ENCODE measurements around the gene PDF. TPM values are rescaled to one million over a fixed set of nuclear protein-coding genes. Genes with fewer than 3 reads are reported as not detected.

The PDF gene
- polyA plus RNA-seq, result 10 to 100 TPM in 2 of 4 donors, 1 to 10 TPM in 2; 3.8 to 18.1 (median 8.6) TPM
- long read RNA-seq, donor 1, result 0 reads
- long read RNA-seq, donor 2, partial matches to known transcripts, result 0 of 3 reads
- long read RNA-seq, donor 2, other reads (novel, unspliced or antisense), result 0 of 3 reads
- long read RNA-seq, donor 3, partial matches to known transcripts, result 0 of 3 reads
- long read RNA-seq, donor 3, other reads (novel, unspliced or antisense), result 0 of 3 reads
- long read RNA-seq, donor 4, result 0 reads
- long read RNA-seq, donor 5, partial matches to known transcripts, result 0 of 4 reads
- long read RNA-seq, donor 5, other reads (novel, unspliced or antisense), result 0 of 4 reads
- long read RNA-seq, donor 6, partial matches to known transcripts, result 0 of 3 reads
- long read RNA-seq, donor 6, other reads (novel, unspliced or antisense), result 0 of 3 reads
- long read RNA-seq, donor 7, partial matches to known transcripts, result 0 of 3 reads
- long read RNA-seq, donor 7, other reads (novel, unspliced or antisense), result 0 of 3 reads
- long read RNA-seq, donor 8, partial matches to known transcripts, result 0 of 1 reads
- long read RNA-seq, donor 8, other reads (novel, unspliced or antisense), result 0 of 1 reads
- long read RNA-seq, donor 9, partial matches to known transcripts, result 0 of 1 reads
- long read RNA-seq, donor 9, other reads (novel, unspliced or antisense), result 0 of 1 reads
- long read RNA-seq, donor 10, transcript PDF-201 (2 exons, 1,158 nt), result major isoform, 6 of 6 reads
- long read RNA-seq, donor 10, partial matches to known transcripts, result 0 of 6 reads
- long read RNA-seq, donor 10, other reads (novel, unspliced or antisense), result 0 of 6 reads

DNA sequence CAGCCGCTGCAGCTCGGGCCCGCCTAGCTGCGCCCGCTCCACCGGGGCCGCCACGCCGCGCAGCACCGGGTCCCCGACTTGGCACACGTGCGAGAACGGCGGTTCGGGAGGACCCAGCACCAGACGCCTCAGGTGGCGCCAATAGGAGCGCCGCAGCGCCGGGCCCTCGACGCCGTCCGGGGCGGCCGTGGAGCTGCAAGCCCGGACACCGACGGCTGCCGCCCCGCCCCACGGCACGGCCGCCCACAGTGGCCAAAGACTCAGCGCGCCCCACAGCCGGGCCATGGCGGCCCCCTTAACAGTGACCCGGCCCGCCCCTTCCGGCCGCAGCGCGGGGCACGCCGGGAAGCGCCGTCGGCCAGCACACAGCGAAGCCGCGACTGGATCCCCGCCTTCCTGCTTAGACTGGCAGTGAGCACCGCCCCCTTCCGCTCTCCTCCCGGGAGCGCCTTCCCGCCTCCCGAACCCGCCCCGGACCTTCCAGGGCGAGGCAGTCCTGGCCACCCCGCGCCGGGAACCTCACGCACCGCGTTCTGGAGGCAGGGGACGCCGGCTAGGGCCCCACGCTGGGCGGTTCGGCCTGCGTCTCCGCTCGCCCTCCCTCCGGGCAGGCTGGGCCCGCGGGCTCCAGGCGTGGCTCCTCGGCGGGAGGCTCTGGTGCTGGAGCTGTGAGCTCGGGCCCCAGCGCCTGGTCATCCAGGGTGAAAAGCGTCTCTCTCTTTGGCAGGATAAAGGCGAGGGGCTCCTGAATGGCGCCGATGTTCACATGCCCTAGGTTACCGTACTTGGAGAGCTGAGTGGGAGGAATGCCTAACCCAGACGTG is at the start of gene PDF:
Gene PDF, minus strand, starts transcription at position 303 of the 824 bp plus-strand sequence. Its CDS starts 18 bp downstream, at position 285.
- peak within 1 kb of the TSS; percentile 60 to 90 (median 74) for H3K4me3 ChIP-seq (ENCODE audit: low read depth in 1 of 3, low read length in 3 of 3)
- FAIRE-seq (no peak), DNase-seq (peak; percentile 95 to 97)
- H3K4me1 ChIP-seq (ENCODE audit: control insufficient read depth in 3 of 3, insufficient read depth in 2 of 3, low read depth in 1 of 3, low read length in 2 of 3), result peaks cover 9 to 42% (median 10%) of the 10 kb centered on the region in 3 donors
- no peaks in the 10 kb centered on the region for H3K27me3 ChIP-seq (ENCODE audit: control insufficient read depth in 3 of 3, insufficient read depth in 3 of 3, low read length in 3 of 3)
- H3K27ac ChIP-seq (ENCODE audit: low read depth in 1 of 3, low read length in 2 of 3), result peak within 1 kb of the TSS; percentile 92 to 95 (median 94)
- WGBS, 3 donors, result 0 to 1% (median 1%) methylated on average over 48 to 93 of the region's 93 CpGs
- H3K36me3 ChIP-seq (ENCODE audit: control insufficient read depth in 3 of 3, insufficient read depth in 2 of 3, low read depth in 1 of 3, low read length in 3 of 3), result peaks cover 11 to 74% (median 21%) of the 10 kb centered on the region in 3 donors
- no peaks in the 10 kb centered on the region for H3K9me3 ChIP-seq (ENCODE audit: control insufficient read depth in 2 of 2, insufficient read depth in 1 of 2, low read depth in 1 of 2, low read length in 1 of 2)

- Histone ChIP-seq H3K27me3 (ENCODE audit: control insufficient read depth in 3 of 3, insufficient read depth in 3 of 3, low read length in 3 of 3) (no peaks in the 10 kb centered on the region), H3K9me3 (ENCODE audit: control insufficient read depth in 2 of 2, insufficient read depth in 1 of 2, low read depth in 1 of 2, low read length in 1 of 2) (no peaks in the 10 kb centered on the region), H3K4me3 (ENCODE audit: low read depth in 1 of 3, low read length in 3 of 3) (no peak overlapping the region), H3K4me1 (ENCODE audit: control insufficient read depth in 3 of 3, insufficient read depth in 2 of 3, low read depth in 1 of 3, low read length in 2 of 3) (peaks cover 0 to 5% (median 0%) of the 10 kb centered on the region in 3 donors), H3K36me3 (ENCODE audit: control insufficient read depth in 3 of 3, insufficient read depth in 2 of 3, low read depth in 1 of 3, low read length in 3 of 3) (peaks cover 11 to 35% (median 14%) of the 10 kb centered on the region in 3 donors), H3K27ac (ENCODE audit: low read depth in 1 of 3, low read length in 2 of 3) (no peak overlapping the region)
- WGBS, 3 donors, result 69 to 84% (median 76%) methylated on average over 1 of the region's 1 CpG
- FAIRE-seq (no peak), DNase-seq (no peak)
These were observed 48.4 kb upstream of the PDF start for GRCh38 chr16:69378760-69379159.

GRCh38 chr16:69378036-69378435 is 47.6 kb upstream of the PDF start:
- H3K4me1 ChIP-seq (ENCODE audit: control insufficient read depth in 3 of 3, insufficient read depth in 2 of 3, low read depth in 1 of 3, low read length in 2 of 3), result peaks cover 0 to 12% (median 0%) of the 10 kb centered on the region in 3 donors
- DNase-seq (no peak), FAIRE-seq (no peak)
- H3K27ac ChIP-seq (ENCODE audit: low read depth in 1 of 3, low read length in 2 of 3), result no peak overlapping the region
- H3K36me3 ChIP-seq (ENCODE audit: control insufficient read depth in 3 of 3, insufficient read depth in 2 of 3, low read depth in 1 of 3, low read length in 3 of 3), result peaks cover 8 to 37% (median 13%) of the 10 kb centered on the region in 3 donors
- H3K27me3 ChIP-seq (ENCODE audit: control insufficient read depth in 3 of 3, insufficient read depth in 3 of 3, low read length in 3 of 3), result no peaks in the 10 kb centered on the region
- no peaks in the 10 kb centered on the region for H3K9me3 ChIP-seq (ENCODE audit: control insufficient read depth in 2 of 2, insufficient read depth in 1 of 2, low read depth in 1 of 2, low read length in 1 of 2)
- no peak overlapping the region for H3K4me3 ChIP-seq (ENCODE audit: low read depth in 1 of 3, low read length in 3 of 3)
- WGBS, 3 donors, result 67 to 93% (median 89%) methylated on average over 1 of the region's 1 CpG

- Histone ChIP-seq H3K9me3 (ENCODE audit: control insufficient read depth in 2 of 2, insufficient read depth in 1 of 2, low read depth in 1 of 2, low read length in 1 of 2) (no peaks in the 10 kb centered on the region), H3K4me3 (ENCODE audit: low read depth in 1 of 3, low read length in 3 of 3) (no peak overlapping the region), H3K36me3 (ENCODE audit: control insufficient read depth in 3 of 3, insufficient read depth in 2 of 3, low read depth in 1 of 3, low read length in 3 of 3) (peaks cover 6 to 32% (median 11%) of the 10 kb centered on the region in 3 donors), H3K4me1 (ENCODE audit: control insufficient read depth in 3 of 3, insufficient read depth in 2 of 3, low read depth in 1 of 3, low read length in 2 of 3) (peaks cover 0 to 17% (median 0%) of the 10 kb centered on the region in 3 donors), H3K27ac (ENCODE audit: low read depth in 1 of 3, low read length in 2 of 3) (no peak overlapping the region), H3K27me3 (ENCODE audit: control insufficient read depth in 3 of 3, insufficient read depth in 3 of 3, low read length in 3 of 3) (no peaks in the 10 kb centered on the region)
- no peak for FAIRE-seq
- DNase-seq, result no peak
- 96 to 97% (median 96%) methylated on average over 8 to 10 of the region's 10 CpGs for WGBS, 3 donors
These were observed 46.1 kb upstream of the PDF start for GRCh38 chr16:69376393-69377059.

DNA sequence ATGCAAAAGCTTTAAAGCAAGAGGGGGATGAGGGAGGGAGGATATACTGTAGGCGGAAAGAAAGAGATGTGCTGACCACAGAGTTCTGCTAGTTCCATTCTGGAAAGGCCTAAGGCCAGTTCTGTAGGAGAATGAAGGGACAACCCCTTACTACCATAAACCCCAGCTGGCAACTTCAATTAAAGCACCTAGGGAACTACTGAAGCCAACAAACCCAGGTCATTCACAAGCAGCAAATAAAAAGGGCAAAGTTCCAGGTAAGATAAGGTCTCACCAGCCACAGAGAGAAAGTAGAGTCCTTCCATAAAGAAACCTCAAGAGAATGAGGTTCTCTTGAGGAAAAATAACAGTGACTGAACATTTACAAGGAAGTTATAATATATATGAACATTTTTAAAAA is 42.6 kb upstream of the PDF start:
- H3K36me3 ChIP-seq (ENCODE audit: control insufficient read depth in 3 of 3, insufficient read depth in 2 of 3, low read depth in 1 of 3, low read length in 3 of 3), result peaks cover 3 to 37% (median 20%) of the 10 kb centered on the region in 3 donors
- DNase-seq (peak; percentile 87 to 95), FAIRE-seq (no peak)
- no peaks in the 10 kb centered on the region for H3K27me3 ChIP-seq (ENCODE audit: control insufficient read depth in 3 of 3, insufficient read depth in 3 of 3, low read length in 3 of 3)
- H3K4me1 ChIP-seq (ENCODE audit: control insufficient read depth in 3 of 3, insufficient read depth in 2 of 3, low read depth in 1 of 3, low read length in 2 of 3), result peaks cover 0 to 17% (median 0%) of the 10 kb centered on the region in 3 donors
- H3K27ac ChIP-seq (ENCODE audit: low read depth in 1 of 3, low read length in 2 of 3), result peak overlapping the region in 1 of 3 donors; percentile 64
- H3K4me3 ChIP-seq (ENCODE audit: low read depth in 1 of 3, low read length in 3 of 3), result no peak overlapping the region
- H3K9me3 ChIP-seq (ENCODE audit: control insufficient read depth in 2 of 2, insufficient read depth in 1 of 2, low read depth in 1 of 2, low read length in 1 of 2), result no peaks in the 10 kb centered on the region
- 42 to 75% (median 42%) methylated on average over 1 of the region's 1 CpG for WGBS, 3 donors

DNA sequence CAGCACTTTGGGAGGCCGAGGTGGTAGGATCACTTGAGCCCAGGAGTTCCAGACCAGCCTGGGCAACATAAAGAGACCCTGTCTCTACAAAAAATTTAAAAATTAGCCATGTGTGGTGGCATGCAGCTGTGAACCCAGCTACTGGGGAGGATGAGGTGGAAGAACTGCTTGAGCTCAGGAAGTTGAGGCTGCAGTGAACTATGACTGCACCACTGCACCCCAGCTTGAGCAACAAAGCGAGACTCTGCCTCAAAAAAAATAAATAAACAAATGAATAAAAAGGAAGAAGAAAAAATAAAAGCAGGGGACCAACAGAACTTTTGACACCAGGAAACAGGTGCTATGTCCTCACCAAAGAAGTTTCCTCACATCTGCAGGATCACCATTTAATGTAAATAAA is 41.2 kb upstream of the PDF start:
- Histone ChIP-seq H3K27me3 (ENCODE audit: control insufficient read depth in 3 of 3, insufficient read depth in 3 of 3, low read length in 3 of 3) (no peaks in the 10 kb centered on the region), H3K36me3 (ENCODE audit: control insufficient read depth in 3 of 3, insufficient read depth in 2 of 3, low read depth in 1 of 3, low read length in 3 of 3) (peaks cover 5 to 45% (median 25%) of the 10 kb centered on the region in 3 donors), H3K27ac (ENCODE audit: low read depth in 1 of 3, low read length in 2 of 3) (no peak overlapping the region), H3K4me3 (ENCODE audit: low read depth in 1 of 3, low read length in 3 of 3) (no peak overlapping the region), H3K4me1 (ENCODE audit: control insufficient read depth in 3 of 3, insufficient read depth in 2 of 3, low read depth in 1 of 3, low read length in 2 of 3) (peaks cover 0 to 17% (median 0%) of the 10 kb centered on the region in 3 donors), H3K9me3 (ENCODE audit: control insufficient read depth in 2 of 2, insufficient read depth in 1 of 2, low read depth in 1 of 2, low read length in 1 of 2) (no peaks in the 10 kb centered on the region)
- FAIRE-seq (no peak), DNase-seq (no peak)
- 89 to 97% (median 91%) methylated on average over 2 of the region's 2 CpGs for WGBS, 3 donors

- Histone ChIP-seq H3K4me1 (ENCODE audit: control insufficient read depth in 3 of 3, insufficient read depth in 2 of 3, low read depth in 1 of 3, low read length in 2 of 3) (peaks cover 0 to 13% (median 0%) of the 10 kb centered on the region in 3 donors), H3K36me3 (ENCODE audit: control insufficient read depth in 3 of 3, insufficient read depth in 2 of 3, low read depth in 1 of 3, low read length in 3 of 3) (peaks cover 9 to 63% (median 30%) of the 10 kb centered on the region in 3 donors), H3K27ac (ENCODE audit: low read depth in 1 of 3, low read length in 2 of 3) (no peak overlapping the region), H3K9me3 (ENCODE audit: control insufficient read depth in 2 of 2, insufficient read depth in 1 of 2, low read depth in 1 of 2, low read length in 1 of 2) (no peaks in the 10 kb centered on the region), H3K27me3 (ENCODE audit: control insufficient read depth in 3 of 3, insufficient read depth in 3 of 3, low read length in 3 of 3) (no peaks in the 10 kb centered on the region), H3K4me3 (ENCODE audit: low read depth in 1 of 3, low read length in 3 of 3) (no peak overlapping the region)
- no peak for FAIRE-seq
- DNase-seq, result no peak
- 29 to 74% (median 40%) methylated on average over 4 of the region's 4 CpGs for WGBS, 3 donors
These were observed 38.5 kb upstream of the PDF start for GRCh38 chr16:69368866-69369265.

Data from small intestine (tissue), 16 donors.